Testis (tissue), 2 donors: Measurements from ENCODE around the gene SPIRE2.

Experiments used
- CTCF ChIP-seq, 3 experiments: fragments of 450-650 bp in 2 of 3; fragments of 200-600 bp in 1 of 3; sonication (generic) in 1 of 3; IDR thresholded peaks; one replicate each; pipeline ENCODE4 v1.5.1; 2016 to 2019; ENCODE audit warnings: antibody characterized with exemption in 3 of 3, mild to moderate bottlenecking in 2 of 3, moderate library complexity in 1 of 3
- POLR2A ChIP-seq: fragments of 450-650 bp; IDR thresholded peaks from one replicate; pipeline ENCODE4 v1.6.1; 2017; ENCODE audit warnings: antibody characterized with exemption, mild to moderate bottlenecking, moderate library complexity

GRCh38 chr16:89798126-89798525, 30.1 kb upstream of the SPIRE2 start:
- no peak for TF ChIP-seq POLR2A
- TF ChIP-seq CTCF (IDR thresholded peaks at IDR 0.05): no peak
